CD14-positive monocyte (primary cell): ENCODE results near the gene NARF. TPM values are rescaled to one million over a fixed set of nuclear protein-coding genes. Genes with fewer than 3 reads are reported as not detected.
"Not testable (repeated sequence)": the region's sequence is repeated elsewhere in the genome, so short reads cannot be mapped to it uniquely, and the experiment has no call there.

Experiments
- DNase-seq, 3 donors: peaks; one replicate each; pipeline ENCODE4 v3.0.0-alpha.2; 2011 to 2022
- H2AFZ ChIP-seq: 2 replicates; pipeline ENCODE4 v1.6.0; 2012; ENCODE audit warnings: mild to moderate bottlenecking, low read depth, low read length, inconsistent platforms; ENCODE audit not compliant: insufficient read depth, poor library complexity, severe bottlenecking
- H3K27ac ChIP-seq, 2 donors: 1 replicate in 1 of 2; 2 replicates in 1 of 2; pipeline ENCODE4 v1.5.1; 2012 to 2013; ENCODE audit warnings: low read length in 2 of 2, control low read depth in 1 of 2, inconsistent platforms in 1 of 2, low read depth in 1 of 2, mild to moderate bottlenecking in 1 of 2
- H3K27me3 ChIP-seq, 2 donors: one replicate each; pipeline versions ENCODE4 v1.6.0 to v1.6.1; 2011 to 2013; ENCODE audit warnings: low read length in 2 of 2; ENCODE audit not compliant: control insufficient read depth in 2 of 2, insufficient read depth in 2 of 2
- H3K36me3 ChIP-seq, 2 donors: replicated peaks in 1 of 2; 1 replicate in 1 of 2; 2 replicates in 1 of 2; pipeline versions ENCODE4 v1.5.1 to v1.6.1; 2012 to 2013; ENCODE audit warnings: low read length in 2 of 2, control low read depth in 1 of 2, inconsistent platforms in 1 of 2, mild to moderate bottlenecking in 1 of 2; ENCODE audit not compliant: insufficient read depth in 2 of 2, control insufficient read depth in 1 of 2
- H3K4me1 ChIP-seq, 2 donors: 1 replicate in 1 of 2; 2 replicates in 1 of 2; pipeline versions ENCODE4 v1.5.1 to v1.6.1; 2012 to 2013; ENCODE audit warnings: low read length in 2 of 2, control low read depth in 1 of 2, inconsistent platforms in 1 of 2, mild to moderate bottlenecking in 1 of 2, moderate library complexity in 1 of 2; ENCODE audit not compliant: insufficient read depth in 2 of 2, control insufficient read depth in 1 of 2
- H3K4me2 ChIP-seq: replicated peaks from 2 replicates; pipeline ENCODE3; 2012; ENCODE audit warnings: low read length, moderate library complexity, mild to moderate bottlenecking; ENCODE audit not compliant: poor library complexity, severe bottlenecking; ENCODE audit errors: extremely low read depth
- H3K4me3 ChIP-seq, 3 experiments: fragments of 200-600 bp in 1 of 3; sonication (generic) in 1 of 3; replicated peaks in 1 of 3; 1 replicate in 2 of 3; 2 replicates in 1 of 3; pipeline ENCODE4 v1.5.1; 2011 to 2013; ENCODE audit warnings: low read length in 3 of 3, mild to moderate bottlenecking in 3 of 3, control low read depth in 2 of 3, low read depth in 2 of 3, inconsistent platforms in 1 of 3, moderate library complexity in 1 of 3
- H3K79me2 ChIP-seq: 2 replicates; pipeline ENCODE4 v1.6.0; 2012; ENCODE audit warnings: mild to moderate bottlenecking, control low read depth, inconsistent platforms, low read length, moderate library complexity; ENCODE audit not compliant: insufficient read depth
- H3K9ac ChIP-seq: 2 replicates; pipeline ENCODE4 v1.6.0; 2017; ENCODE audit warnings: low read length, mild to moderate bottlenecking; ENCODE audit not compliant: insufficient read depth, poor library complexity, severe bottlenecking
- H3K9me3 ChIP-seq, 2 donors: replicated peaks in 1 of 2; 1 replicate in 1 of 2; 2 replicates in 1 of 2; pipeline versions ENCODE4 v1.5.1 to v1.6.1; 2012 to 2013; ENCODE audit warnings: low read length in 2 of 2, control low read depth in 1 of 2; ENCODE audit not compliant: control insufficient read depth in 1 of 2, insufficient read depth in 1 of 2
- H4K20me1 ChIP-seq: 2 replicates; pipeline ENCODE4 v1.6.0; 2012; ENCODE audit warnings: mild to moderate bottlenecking, low read length, control low read depth, moderate library complexity; ENCODE audit not compliant: insufficient read depth
- H3K27ac Mint-ChIP-seq, 7 donors: one replicate each; pipeline ENCODE4 v1.8.0; 2020; ENCODE audit warnings: mild to moderate bottlenecking in 7 of 7, mixed read lengths in 7 of 7, moderate library complexity in 6 of 7, inconsistent platforms in 2 of 7
- H3K27me3 Mint-ChIP-seq, 3 donors: one replicate each; pipeline ENCODE4 v1.8.0; 2021 to 2022; ENCODE audit warnings: low read depth in 3 of 3, mild to moderate bottlenecking in 3 of 3, mixed read lengths in 3 of 3, moderate library complexity in 3 of 3, inconsistent platforms in 1 of 3
- H3K36me3 Mint-ChIP-seq, 2 donors: one replicate each; pipeline ENCODE4 v1.8.0; 2020; ENCODE audit warnings: mixed read lengths in 2 of 2, inconsistent platforms in 1 of 2, mild to moderate bottlenecking in 1 of 2
- H3K4me1 Mint-ChIP-seq: one replicate; pipeline ENCODE4 v1.8.0; 2020; ENCODE audit warnings: mild to moderate bottlenecking, mixed read lengths
- H3K4me3 Mint-ChIP-seq, 2 donors: one replicate each; pipeline ENCODE4 v1.8.0; 2020; ENCODE audit warnings: mild to moderate bottlenecking in 2 of 2, mixed read lengths in 2 of 2, moderate library complexity in 1 of 2
- H3K9me3 Mint-ChIP-seq, 7 donors: one replicate each; pipeline ENCODE4 v1.8.0; 2020 to 2022; ENCODE audit warnings: mixed read lengths in 7 of 7, mild to moderate bottlenecking in 6 of 7, moderate library complexity in 6 of 7, inconsistent platforms in 2 of 7
- CTCF ChIP-seq: fragments of 200-600 bp; IDR thresholded peaks from one replicate; pipeline ENCODE4 v1.8.0; 2022; ENCODE audit warnings: antibody characterized with exemption, mild to moderate bottlenecking
- WGBS: methylation state at CpG from one replicate; pipeline ENCODE4 v1.1.5; 2013; ENCODE audit warnings: missing lambda C conversion rate; ENCODE audit not compliant: insufficient coverage; 5-methylcytosine and 5-hydroxymethylcytosine counted together
- intact Hi-C, 2 donors: fragments of 100-400 bp; cut with micrococcal nuclease; formaldehyde crosslinking; loops; one replicate each; pipeline versions ENCODE4 v1.15.0 to v1.15.1; 2023
- polyA plus RNA-seq, 3 donors: library from polyadenylated mRNA; depleted of rRNA in 1 of 3; unstranded in 2 of 3; stranded (reverse) in 1 of 3; fragments of 300-500 nt in 2 of 3; fragments of >200 nt in 1 of 3; fragmentation: Illumina TruSeq in 2 of 3; gene quantifications; 1 replicate in 2 of 3; 2 replicates in 1 of 3; pipeline ENCODE4 v1.2.3, GENCODE V29; 2012 to 2021

The NARF gene
- polyA plus RNA-seq, 3 donors: 91.2 to 101 (median 100) TPM

GRCh38 chr17:82536512-82537201 is 78.1 kb downstream of the NARF start:
- Mint-ChIP-seq H3K27ac (peak overlapping the region in 6 of 7 donors; percentile 5 to 92 (median 74)), H3K4me3 (no peak overlapping the region), H3K9me3 (no peaks in the 10 kb centered on the region), H3K36me3 (peaks cover 2 to 6% of the 10 kb centered on the region in 2 donors), H3K4me1 (peaks cover 45% of the 10 kb centered on the region), H3K27me3 (no peaks in the 10 kb centered on the region)
- no peak overlapping the region for H3K4me3 ChIP-seq
- peaks cover 93% of the 10 kb centered on the region for H3K79me2 ChIP-seq
- no peaks in the 10 kb centered on the region for H3K27me3 ChIP-seq
- peak overlapping the region; percentile 17 for H3K9ac ChIP-seq
- no peak overlapping the region for H3K4me2 ChIP-seq
- intact Hi-C loops: no loop called here
- H4K20me1 ChIP-seq: peaks cover 99% of the 10 kb centered on the region
- H3K9me3 ChIP-seq: no peaks in the 10 kb centered on the region
- no peak for DNase-seq
- peak overlapping the region; percentile 13 to 61 for H3K27ac ChIP-seq
- WGBS: 67% methylated on average over 5 of the region's 6 CpGs
- H2AFZ ChIP-seq: no peak overlapping the region
- H3K4me1 ChIP-seq: peaks cover 13 to 32% of the 10 kb centered on the region in 2 donors
- TF ChIP-seq CTCF: no peak
- no peaks in the 10 kb centered on the region for H3K36me3 ChIP-seq

- H3K27me3 ChIP-seq, H3K9me3 Mint-ChIP-seq, H3K4me3 Mint-ChIP-seq, H3K9me3 ChIP-seq, DNase-seq, intact Hi-C loops, H3K9ac ChIP-seq, H3K4me2 ChIP-seq, H3K36me3 Mint-ChIP-seq, H3K27ac Mint-ChIP-seq, H3K27me3 Mint-ChIP-seq, H3K4me3 ChIP-seq, H3K36me3 ChIP-seq, H2AFZ ChIP-seq: not testable (repeated sequence)
- Histone ChIP-seq H3K4me1 (peaks cover 13 to 32% of the 10 kb centered on the region in 2 donors), H3K27ac (peak overlapping the region in 1 of 2 donors; percentile 61), H3K79me2 (peaks cover 93% of the 10 kb centered on the region), H4K20me1 (peaks cover 99% of the 10 kb centered on the region)
- peaks cover 45% of the 10 kb centered on the region for H3K4me1 Mint-ChIP-seq
- WGBS: 89% methylated on average over 6 of the region's 9 CpGs
Observed at GRCh38 chr17:82537228-82537627, 78.7 kb downstream of the NARF start.

GRCh38 chr17:82539076-82539475 is 80.5 kb downstream of the NARF start:
- H3K9ac ChIP-seq, H3K36me3 Mint-ChIP-seq, H3K4me3 Mint-ChIP-seq, H3K27ac ChIP-seq, H3K9me3 ChIP-seq, H3K9me3 Mint-ChIP-seq, intact Hi-C loops, H2AFZ ChIP-seq, H3K27me3 ChIP-seq, H3K4me3 ChIP-seq, H3K4me2 ChIP-seq, H3K27me3 Mint-ChIP-seq, H3K36me3 ChIP-seq, DNase-seq: not testable (repeated sequence)
- Mint-ChIP-seq H3K27ac (peak overlapping the region in 1 of 7 donors; percentile 49), H3K4me1 (peaks cover 57% of the 10 kb centered on the region)
- 97% methylated on average over 15 of the region's 18 CpGs for WGBS
- Histone ChIP-seq H3K79me2 (peaks cover 91% of the 10 kb centered on the region), H4K20me1 (peaks cover 99% of the 10 kb centered on the region), H3K4me1 (peaks cover 17 to 39% of the 10 kb centered on the region in 2 donors)
